Right lobe of liver (tissue), 6 donors: Measurements from ENCODE around the gene ARID4B. TPM values are rescaled to one million over a fixed set of nuclear protein-coding genes. Genes with fewer than 3 reads are reported as not detected.

ENCODE experiments used
- ATAC-seq, 4 donors: fragments of 200-7000 bp; cut with Tn5 transposase; one replicate each; pipeline ENCODE4 v1.9.1; 2020; ENCODE audit warnings: mild to moderate bottlenecking in 4 of 4, moderate library complexity in 4 of 4
- DNase-seq, 3 donors: peaks; one replicate each; pipeline ENCODE4 v3.0.0-alpha.2; 2020
- H3K27ac ChIP-seq, 3 donors: fragments of 200-600 bp; one replicate each; pipeline ENCODE4 v1.8.0; 2022
- H3K27me3 ChIP-seq, 2 donors: fragments of 200-600 bp; one replicate each; pipeline ENCODE4 v1.8.0; 2022
- H3K36me3 ChIP-seq, 4 donors: fragments of 200-600 bp; sonication (generic) in 1 of 4; one replicate each; pipeline versions ENCODE4 v1.5.1 to v1.8.0; 2017 to 2022; ENCODE audit warnings: control low read depth in 1 of 4
- H3K4me1 ChIP-seq, 4 donors: fragments of 200-600 bp; sonication (generic) in 1 of 4; one replicate each; pipeline versions ENCODE4 v1.5.1 to v1.8.0; 2017 to 2022; ENCODE audit warnings: control low read depth in 1 of 4
- H3K4me3 ChIP-seq, 3 donors: fragments of 200-600 bp; one replicate each; pipeline ENCODE4 v1.8.0; 2022
- H3K9me3 ChIP-seq, 4 donors: fragments of 200-600 bp; sonication (generic) in 1 of 4; one replicate each; pipeline versions ENCODE4 v1.5.1 to v1.8.0; 2017 to 2022; ENCODE audit warnings: control low read depth in 1 of 4
- POLR2A ChIP-seq: fragments of 450-650 bp; IDR thresholded peaks from one replicate; pipeline ENCODE4 v1.6.1; 2017; ENCODE audit warnings: antibody characterized with exemption, mild to moderate bottlenecking
- WGBS: methylation state at CpG from one replicate; pipeline ENCODE4 v1.1.6; 2018; ENCODE audit warnings: low coverage, low lambda C conversion rate; ENCODE audit not compliant: insufficient coverage; ENCODE audit errors: missing lambda C conversion rate; 5-methylcytosine and 5-hydroxymethylcytosine counted together
- intact Hi-C, 2 donors: fragments of 100-400 bp; cut with DNase I; formaldehyde crosslinking; loops; one replicate each; pipeline versions ENCODE4 v1.11.2 to v1.14.1; 2022
- total RNA-seq, 6 experiments: library from RNA; depleted of rRNA in 2 of 6; stranded (reverse); fragments of >200 nt in 2 of 6; fragmentation: NEBNext Ultra II Directional in 3 of 6; extraction: Animal tissue kit (Norgen Biotek cat#: 25700) in 3 of 6; gene quantifications; one replicate each; pipeline versions ENCODE4 v1.1.0 to v1.2.4, GENCODE V29; 2016 to 2023
- TF ChIP-seq, protein P1 (sequence below), 4 donors: fragments of 200-600 bp in 3 of 4; fragments of 450-650 bp in 1 of 4; IDR thresholded peaks; one replicate each; pipeline versions ENCODE4 v1.5.1 to v1.8.0; 2016 to 2022; ENCODE audit warnings: antibody characterized with exemption in 4 of 4, mild to moderate bottlenecking in 2 of 4
- donor health status: DM: no; HTN: yes; CAD: no.
- donor health status: DM: no; HTN: no; CAD: no.
- donor health status: DM: no; HTN: no; CAD: no.
- donor health status: DM: no; HTN: yes; CAD: no.
- donor health status: DM: no; HTN: yes; CAD: no.

ARID4B gene
- total RNA-seq, 6 experiments from 2014 or later: 8.0 to 16.2 (median 11.4) TPM

DNA sequence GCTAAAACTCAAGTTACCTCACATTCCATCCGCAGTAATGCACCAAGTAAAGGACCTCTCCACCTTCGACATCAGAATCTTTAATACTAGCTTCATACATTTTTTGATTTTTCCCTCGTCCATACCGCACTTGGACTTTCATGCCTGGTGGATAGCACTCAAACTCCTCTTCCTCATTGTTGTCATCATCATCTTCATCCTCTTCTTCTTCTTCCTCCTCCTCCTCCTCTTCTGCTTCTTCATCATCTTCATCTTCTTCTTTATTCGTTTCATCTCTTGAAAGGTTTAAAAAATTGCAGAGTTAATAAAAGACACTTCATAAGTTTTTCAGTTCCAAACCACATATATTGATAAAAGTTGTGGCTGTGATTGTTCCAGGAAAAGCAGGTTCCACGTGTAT is 114.2 kb downstream of the ARID4B start:
- Histone ChIP-seq H3K27me3 (no peaks in the 10 kb centered on the region), H3K27ac (no peak overlapping the region), H3K4me1 (no peaks in the 10 kb centered on the region), H3K36me3 (peaks cover 0 to 26% (median 1%) of the 10 kb centered on the region in 4 donors), H3K9me3 (no peaks in the 10 kb centered on the region), H3K4me3 (no peak overlapping the region)
- DNase-seq (no peak), ATAC-seq (no peak)
- no peak for TF ChIP-seq POLR2A
- TF ChIP-seq, protein P1, sequence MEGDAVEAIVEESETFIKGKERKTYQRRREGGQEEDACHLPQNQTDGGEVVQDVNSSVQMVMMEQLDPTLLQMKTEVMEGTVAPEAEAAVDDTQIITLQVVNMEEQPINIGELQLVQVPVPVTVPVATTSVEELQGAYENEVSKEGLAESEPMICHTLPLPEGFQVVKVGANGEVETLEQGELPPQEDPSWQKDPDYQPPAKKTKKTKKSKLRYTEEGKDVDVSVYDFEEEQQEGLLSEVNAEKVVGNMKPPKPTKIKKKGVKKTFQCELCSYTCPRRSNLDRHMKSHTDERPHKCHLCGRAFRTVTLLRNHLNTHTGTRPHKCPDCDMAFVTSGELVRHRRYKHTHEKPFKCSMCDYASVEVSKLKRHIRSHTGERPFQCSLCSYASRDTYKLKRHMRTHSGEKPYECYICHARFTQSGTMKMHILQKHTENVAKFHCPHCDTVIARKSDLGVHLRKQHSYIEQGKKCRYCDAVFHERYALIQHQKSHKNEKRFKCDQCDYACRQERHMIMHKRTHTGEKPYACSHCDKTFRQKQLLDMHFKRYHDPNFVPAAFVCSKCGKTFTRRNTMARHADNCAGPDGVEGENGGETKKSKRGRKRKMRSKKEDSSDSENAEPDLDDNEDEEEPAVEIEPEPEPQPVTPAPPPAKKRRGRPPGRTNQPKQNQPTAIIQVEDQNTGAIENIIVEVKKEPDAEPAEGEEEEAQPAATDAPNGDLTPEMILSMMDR (IDR thresholded peaks at IDR 0.05): no peak
- WGBS: 94% methylated on average over 6 of the region's 6 CpGs
- intact Hi-C loops: no loop called here

DNA sequence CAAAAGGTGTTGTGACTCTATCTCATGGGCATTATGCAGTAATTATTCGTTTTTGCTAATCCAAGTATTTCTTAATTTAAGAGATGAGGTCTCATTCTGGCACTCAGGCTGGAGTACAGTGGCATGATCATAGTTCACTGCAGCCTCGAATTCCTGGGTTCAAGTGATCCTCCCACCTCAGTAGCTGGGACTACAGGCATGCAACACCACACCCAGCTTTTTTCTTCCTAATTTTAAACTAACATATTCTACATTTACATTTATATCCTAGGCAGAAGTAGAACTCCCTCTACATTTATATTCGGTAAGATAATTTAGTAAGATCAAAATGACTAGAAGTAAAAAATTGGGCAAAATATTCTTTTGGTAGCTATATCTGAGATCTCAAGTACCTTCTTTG is 116.5 kb downstream of the ARID4B start:
- Histone ChIP-seq H3K36me3 (peaks cover 0 to 26% (median 3%) of the 10 kb centered on the region in 4 donors), H3K4me3 (no peak overlapping the region), H3K27me3 (no peaks in the 10 kb centered on the region), H3K9me3 (no peaks in the 10 kb centered on the region), H3K27ac (no peak overlapping the region), H3K4me1 (no peaks in the 10 kb centered on the region)
- ATAC-seq: no peak
- intact Hi-C loops: no loop called here
- 82% methylated on average over 3 of the region's 3 CpGs for WGBS
- no peak for DNase-seq
- TF ChIP-seq POLR2A: no peak
- TF ChIP-seq, protein P1 (IDR thresholded peaks at IDR 0.05): no peak

DNA sequence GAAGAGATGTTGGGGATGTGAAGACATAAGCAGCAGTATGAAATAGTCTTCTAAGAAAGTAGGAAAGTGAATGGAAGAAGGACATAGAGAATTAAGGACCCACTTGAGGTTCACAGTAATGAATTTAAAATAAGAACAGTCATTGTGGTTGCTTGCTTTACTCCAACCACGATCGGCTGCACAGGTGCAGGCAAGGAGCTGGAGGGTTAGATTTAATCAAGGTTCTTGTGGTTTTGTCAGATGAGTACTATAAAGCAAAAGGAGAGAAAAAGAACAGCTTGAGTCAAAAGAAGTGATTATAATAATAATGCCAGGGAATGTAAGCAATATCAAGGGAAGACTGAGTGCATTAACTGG is 120.8 kb downstream of the ARID4B start:
- Histone ChIP-seq H3K27ac (no peak overlapping the region), H3K36me3 (peaks cover 0 to 12% (median 3%) of the 10 kb centered on the region in 4 donors), H3K27me3 (no peaks in the 10 kb centered on the region), H3K9me3 (no peaks in the 10 kb centered on the region), H3K4me3 (no peak overlapping the region), H3K4me1 (no peaks in the 10 kb centered on the region)
- TF ChIP-seq, protein P1 (IDR thresholded peaks at IDR 0.05): no peak
- no peak for TF ChIP-seq POLR2A
- ATAC-seq: no peak
- intact Hi-C loops: no loop called here
- no peak for DNase-seq
- 67% methylated on average over 2 of the region's 2 CpGs for WGBS

DNA sequence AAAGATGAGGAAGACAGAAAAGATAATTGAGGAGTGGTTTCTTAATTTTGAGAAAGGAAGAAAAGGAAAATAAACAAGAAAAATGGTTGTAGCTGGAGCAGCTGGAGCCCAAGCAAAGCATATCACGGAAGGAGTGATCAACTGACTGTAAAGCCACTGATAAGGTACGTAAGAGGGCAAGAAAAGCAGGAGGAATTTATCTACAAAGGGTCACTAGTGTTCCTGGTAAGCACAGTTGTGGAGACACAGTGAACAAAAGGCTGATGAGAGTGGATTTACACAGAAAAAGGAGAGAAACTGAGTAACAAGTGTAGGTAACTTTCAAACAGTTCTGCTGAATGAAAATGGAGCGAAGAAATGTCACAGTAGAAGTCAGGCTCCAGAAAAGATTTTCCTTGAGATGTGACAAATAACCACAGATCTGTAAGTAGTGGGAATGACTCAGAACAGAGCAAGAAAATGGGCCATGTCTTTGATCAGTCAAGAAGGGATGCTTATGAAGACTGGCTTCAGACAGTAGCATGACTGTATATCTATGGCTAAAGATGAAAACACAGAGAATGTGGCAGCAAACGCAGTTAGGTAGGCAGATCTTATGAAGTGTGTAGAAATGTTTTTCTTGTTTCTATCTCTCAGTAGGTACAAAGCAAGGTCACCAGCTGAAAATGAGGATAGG is 121.3 kb downstream of the ARID4B start:
- no peak overlapping the region for H3K4me3 ChIP-seq
- H3K4me1 ChIP-seq: no peaks in the 10 kb centered on the region
- no peaks in the 10 kb centered on the region for H3K9me3 ChIP-seq
- H3K27ac ChIP-seq: no peak overlapping the region
- 87% methylated on average over 4 of the region's 4 CpGs for WGBS
- no peak for ATAC-seq
- H3K27me3 ChIP-seq: no peaks in the 10 kb centered on the region
- no peak for TF ChIP-seq POLR2A
- TF ChIP-seq, protein P1 (IDR thresholded peaks at IDR 0.05): no peak
- intact Hi-C loops: no loop called here
- peaks cover 0 to 7% (median 3%) of the 10 kb centered on the region in 4 donors for H3K36me3 ChIP-seq
- no peak for DNase-seq
